ENCODE results near the gene DLX3. TPM values are rescaled to one million over a fixed set of nuclear protein-coding genes. Genes with fewer than 3 reads are reported as not detected.

Gene DLX3
- total and polyA plus RNA-seq, 2 donors (not counting 1 experiment from before 2014, with no cell fraction given), result not detected

- Histone ChIP-seq H3K36me3 (ENCODE audit: control insufficient read depth, insufficient read depth, low read length) (no peaks in the 10 kb centered on the region), H2AFZ (ENCODE audit: low read length) (no peak overlapping the region), H3K4me3 (replicated peaks in 1 of 4; ENCODE audit: control extremely low read depth in 1 of 4, insufficient read depth in 1 of 4, low read depth in 3 of 4, low read length in 4 of 4) (peak overlapping the region in 2 of 4 experiments; percentile 10 to 32), H3K4me1 (ENCODE audit: control insufficient read depth, extremely low read depth, insufficient read depth, low read length) (no peaks in the 10 kb centered on the region), H3K4me2 (ENCODE audit: extremely low read depth, insufficient read depth, low read length) (peak overlapping the region; percentile 62), H3K27me3 (ENCODE audit: control insufficient read depth, insufficient read depth, low read length) (peaks cover 58% of the 10 kb centered on the region), H3K9ac (ENCODE audit: insufficient read depth, low read length) (no peak overlapping the region), H3K27ac (ENCODE audit: insufficient read depth, low read length) (no peak overlapping the region), H3K9me3 (ENCODE audit: control insufficient read depth, insufficient read depth, low read depth, low read length) (no peaks in the 10 kb centered on the region), H4K20me1 (ENCODE audit: control insufficient read depth, extremely low read depth, insufficient read depth, low read length) (no peaks in the 10 kb centered on the region), H3K79me2 (ENCODE audit: control insufficient read depth, insufficient read depth, low read length) (no peaks in the 10 kb centered on the region)
- DNase-seq (ENCODE audit: low read depth in 2 of 2), result peak in 1 of 2 donors; percentile 23
- TF ChIP-seq EZH2 (IDR thresholded peaks at IDR 0.05; ENCODE audit: low read length, missing control alignments) (no peak), CTCF (conservative IDR thresholded peaks at IDR 0.05 in 1 of 2, IDR thresholded peaks at IDR 0.05 in 1 of 2; ENCODE audit: low read depth in 1 of 2, low read length in 2 of 2) (no peak)
Observed at GRCh38 chr17:49993423-49994060, 1.5 kb downstream of the DLX3 start.

- no peaks in the 10 kb centered on the region for H4K20me1 ChIP-seq (ENCODE audit: control insufficient read depth, extremely low read depth, insufficient read depth, low read length)
- DNase-seq (ENCODE audit: low read depth in 2 of 2), result no peak
- H3K4me2 ChIP-seq (ENCODE audit: extremely low read depth, insufficient read depth, low read length), result peak overlapping the region; percentile 62
- no peaks in the 10 kb centered on the region for H3K79me2 ChIP-seq (ENCODE audit: control insufficient read depth, insufficient read depth, low read length)
- TF ChIP-seq EZH2 (IDR thresholded peaks at IDR 0.05; ENCODE audit: low read length, missing control alignments) (no peak), CTCF (conservative IDR thresholded peaks at IDR 0.05 in 1 of 2, IDR thresholded peaks at IDR 0.05 in 1 of 2; ENCODE audit: low read depth in 1 of 2, low read length in 2 of 2) (no peak)
- H2AFZ ChIP-seq (ENCODE audit: low read length), result no peak overlapping the region
- no peak overlapping the region for H3K4me3 ChIP-seq (replicated peaks in 1 of 4; ENCODE audit: control extremely low read depth in 1 of 4, insufficient read depth in 1 of 4, low read depth in 3 of 4, low read length in 4 of 4)
- H3K9ac ChIP-seq (ENCODE audit: insufficient read depth, low read length), result no peak overlapping the region
- H3K27me3 ChIP-seq (ENCODE audit: control insufficient read depth, insufficient read depth, low read length), result peaks cover 61% of the 10 kb centered on the region
- no peaks in the 10 kb centered on the region for H3K4me1 ChIP-seq (ENCODE audit: control insufficient read depth, extremely low read depth, insufficient read depth, low read length)
- no peak overlapping the region for H3K27ac ChIP-seq (ENCODE audit: insufficient read depth, low read length)
- no peaks in the 10 kb centered on the region for H3K9me3 ChIP-seq (ENCODE audit: control insufficient read depth, insufficient read depth, low read depth, low read length)
- no peaks in the 10 kb centered on the region for H3K36me3 ChIP-seq (ENCODE audit: control insufficient read depth, insufficient read depth, low read length)
Observed at GRCh38 chr17:49992933-49993422, 2.0 kb downstream of the DLX3 start.

DNA sequence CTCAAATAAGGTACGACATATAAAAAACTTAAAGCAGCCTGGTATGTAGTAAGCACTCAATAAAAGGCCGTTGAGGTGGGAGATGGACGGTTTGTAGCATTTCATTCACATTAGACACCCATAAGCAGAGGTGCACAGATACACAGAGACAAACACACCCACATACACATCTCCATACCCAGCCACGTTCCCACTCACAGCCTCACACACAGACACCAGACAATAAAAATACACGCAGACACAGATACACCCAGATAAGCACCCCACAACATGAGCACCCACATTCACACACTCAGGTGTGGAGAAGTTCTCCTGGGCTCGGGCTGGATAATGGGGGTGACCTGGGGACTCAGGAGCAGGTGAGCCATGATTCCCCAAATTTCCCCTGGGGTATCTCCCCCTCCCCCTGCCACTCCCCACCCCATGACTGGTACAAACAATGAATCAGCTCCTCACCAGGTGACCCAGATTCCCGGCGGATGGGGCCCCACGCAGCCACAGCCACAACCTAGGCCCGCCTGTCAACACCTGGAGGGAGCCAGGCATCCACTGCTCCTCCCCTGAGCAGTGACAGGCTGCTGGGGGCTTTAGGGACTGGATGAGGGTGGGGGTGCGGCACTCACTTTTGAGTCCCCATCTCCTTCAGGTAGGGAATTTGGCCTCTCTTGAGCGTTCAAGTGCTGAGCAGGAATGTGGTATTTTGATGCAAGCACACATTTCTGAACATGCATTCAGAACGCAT lies 2.7 kb downstream of the DLX3 start:
- no peak for DNase-seq (ENCODE audit: low read depth in 2 of 2)

More for the DNA sequence above, 2.7 kb downstream of the DLX3 start:
- Histone ChIP-seq H3K27ac (ENCODE audit: insufficient read depth, low read length) (no peak overlapping the region), H3K9ac (ENCODE audit: insufficient read depth, low read length) (no peak overlapping the region), H3K36me3 (ENCODE audit: control insufficient read depth, insufficient read depth, low read length) (no peaks in the 10 kb centered on the region), H3K4me1 (ENCODE audit: control insufficient read depth, extremely low read depth, insufficient read depth, low read length) (no peaks in the 10 kb centered on the region), H3K27me3 (ENCODE audit: control insufficient read depth, insufficient read depth, low read length) (peaks cover 63% of the 10 kb centered on the region), H3K9me3 (ENCODE audit: control insufficient read depth, insufficient read depth, low read depth, low read length) (no peaks in the 10 kb centered on the region), H4K20me1 (ENCODE audit: control insufficient read depth, extremely low read depth, insufficient read depth, low read length) (no peaks in the 10 kb centered on the region), H3K4me2 (ENCODE audit: extremely low read depth, insufficient read depth, low read length) (no peak overlapping the region), H2AFZ (ENCODE audit: low read length) (no peak overlapping the region), H3K79me2 (ENCODE audit: control insufficient read depth, insufficient read depth, low read length) (no peaks in the 10 kb centered on the region), H3K4me3 (replicated peaks in 1 of 4; ENCODE audit: control extremely low read depth in 1 of 4, insufficient read depth in 1 of 4, low read depth in 3 of 4, low read length in 4 of 4) (no peak overlapping the region)
- TF ChIP-seq CTCF (conservative IDR thresholded peaks at IDR 0.05 in 1 of 2, IDR thresholded peaks at IDR 0.05 in 1 of 2; ENCODE audit: low read depth in 1 of 2, low read length in 2 of 2), result no peak
- TF ChIP-seq EZH2 (IDR thresholded peaks at IDR 0.05; ENCODE audit: low read length, missing control alignments), result no peak

All from fibroblast of lung (primary cell).